HG03460 (cell line): Measurements from ENCODE around the gene RPL36AL.

Experiments
- ATAC-seq: cut with Tn5 transposase; IDR thresholded peaks from one replicate; pipeline ENCODE4 v1.9.1; 2021; ENCODE audit not compliant: unreplicated experiment

The RPL36AL gene

GRCh38 chr14:49582113-49582977 lies 38.1 kb downstream of the RPL36AL start:
- no peak for ATAC-seq

- no peak for ATAC-seq
Measured at GRCh38 chr14:49581209-49582112, 39.0 kb downstream of the RPL36AL start.

GRCh38 chr14:49579841-49580240 lies 40.6 kb downstream of the RPL36AL start:
- ATAC-seq = no peak

GRCh38 chr14:49578141-49578540 lies 42.3 kb downstream of the RPL36AL start:
- no peak for ATAC-seq

GRCh38 chr14:49574038-49574437 lies 46.4 kb downstream of the RPL36AL start:
- no peak for ATAC-seq

GRCh38 chr14:49569281-49569680 lies 51.1 kb downstream of the RPL36AL start:
- ATAC-seq = no peak
